KMS-11 (cell line): ENCODE measurements around the gene GNAT2.
"Not testable (repeated sequence)": the region's sequence is repeated elsewhere in the genome, so short reads cannot be mapped to it uniquely, and the experiment has no call there.

Experiments
- H2AFZ ChIP-seq: fragments of 200-600 bp; sonication (generic); 2 replicates; pipeline ENCODE4 v1.6.1; 2016; ENCODE audit warnings: antibody characterized with exemption, mixed run types, low read depth
- H3K27ac ChIP-seq: fragments of 200-600 bp; sonication (generic); 2 replicates; pipeline ENCODE4 v1.6.1; 2016; ENCODE audit warnings: mild to moderate bottlenecking, mixed run types
- H3K27me3 ChIP-seq: fragments of 200-600 bp; sonication (generic); 2 replicates; pipeline ENCODE4 v1.6.1; 2017; ENCODE audit warnings: mild to moderate bottlenecking, low read depth, mixed run types, moderate library complexity; ENCODE audit not compliant: insufficient read depth
- H3K36me3 ChIP-seq: fragments of 200-600 bp; sonication (generic); 2 replicates; pipeline ENCODE4 v1.6.1; 2017; ENCODE audit warnings: mild to moderate bottlenecking, mixed run types; ENCODE audit not compliant: insufficient read depth
- H3K4me1 ChIP-seq: fragments of 200-600 bp; sonication (generic); 2 replicates; pipeline ENCODE4 v1.6.1; 2016; ENCODE audit warnings: mild to moderate bottlenecking, low read depth, mixed run types; ENCODE audit not compliant: poor library complexity, severe bottlenecking
- H3K4me2 ChIP-seq: fragments of 200-600 bp; sonication (generic); 2 replicates; pipeline ENCODE4 v1.7.0; 2016; ENCODE audit warnings: mild to moderate bottlenecking, mixed run types
- H3K4me3 ChIP-seq: fragments of 200-600 bp; sonication (generic); IDR thresholded peaks from 2 replicates; pipeline ENCODE4 v1.6.1; 2017; ENCODE audit warnings: low read depth, low read length, mixed read lengths; ENCODE audit not compliant: insufficient read depth
- H3K79me2 ChIP-seq: fragments of 200-600 bp; sonication (generic); 2 replicates; pipeline ENCODE4 v1.6.1; 2016; ENCODE audit warnings: low read depth, mixed run types; ENCODE audit not compliant: insufficient read depth
- H3K9ac ChIP-seq: fragments of 200-600 bp; sonication (generic); 2 replicates; pipeline ENCODE4 v1.6.1; 2016; ENCODE audit warnings: mild to moderate bottlenecking, mixed run types
- H4K20me1 ChIP-seq: fragments of 200-600 bp; sonication (generic); 2 replicates; pipeline ENCODE4 v1.6.1; 2016; ENCODE audit warnings: mild to moderate bottlenecking, mixed run types; ENCODE audit not compliant: insufficient read depth
- CTCF ChIP-seq: fragments of 200-600 bp; sonication (generic); conservative IDR thresholded peaks from 2 replicates; pipeline ENCODE4 v1.6.1; 2017; ENCODE audit warnings: low read depth, mild to moderate bottlenecking, antibody characterized with exemption, low read length, moderate library complexity, mixed read lengths

The GNAT2 gene

DNA sequence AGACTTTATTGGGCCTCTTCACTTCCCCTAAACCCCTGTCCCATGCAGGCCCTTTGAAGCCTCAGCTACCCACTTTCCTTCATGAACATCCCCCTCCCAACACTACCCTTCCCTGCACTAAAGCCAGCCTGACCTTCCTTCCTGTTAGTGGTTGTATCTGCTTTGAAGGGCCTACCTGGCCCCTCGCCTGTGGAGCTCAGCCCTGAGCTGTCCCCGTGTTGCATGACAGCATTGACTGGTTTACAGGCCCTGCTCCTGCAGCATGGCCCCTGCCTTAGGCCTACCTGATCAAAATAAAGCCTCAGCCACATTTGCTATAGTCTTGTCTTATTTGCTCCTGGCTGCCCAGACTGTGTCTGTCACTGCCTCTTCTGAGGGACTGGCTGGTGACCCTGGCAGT lies 42.0 kb upstream of the GNAT2 start:
- no peak overlapping the region for H3K4me2 ChIP-seq
- H3K4me3 ChIP-seq = no peak overlapping the region
- H2AFZ ChIP-seq = no peak overlapping the region
- H3K27ac ChIP-seq = no peak overlapping the region
- H3K36me3 ChIP-seq = no peaks in the 10 kb centered on the region
- TF ChIP-seq CTCF = no peak
- H3K4me1 ChIP-seq = no peaks in the 10 kb centered on the region
- no peak overlapping the region for H3K9ac ChIP-seq
- no peaks in the 10 kb centered on the region for H4K20me1 ChIP-seq
- no peaks in the 10 kb centered on the region for H3K79me2 ChIP-seq
- no peaks in the 10 kb centered on the region for H3K27me3 ChIP-seq

- H3K27ac ChIP-seq, H3K9ac ChIP-seq, H4K20me1 ChIP-seq, H3K79me2 ChIP-seq, H3K36me3 ChIP-seq, H3K27me3 ChIP-seq, H3K4me3 ChIP-seq, H2AFZ ChIP-seq, H3K4me2 ChIP-seq, H3K4me1 ChIP-seq: not testable (repeated sequence)
Observed at GRCh38 chr1:109660691-109661026, 41.2 kb upstream of the GNAT2 start.

DNA sequence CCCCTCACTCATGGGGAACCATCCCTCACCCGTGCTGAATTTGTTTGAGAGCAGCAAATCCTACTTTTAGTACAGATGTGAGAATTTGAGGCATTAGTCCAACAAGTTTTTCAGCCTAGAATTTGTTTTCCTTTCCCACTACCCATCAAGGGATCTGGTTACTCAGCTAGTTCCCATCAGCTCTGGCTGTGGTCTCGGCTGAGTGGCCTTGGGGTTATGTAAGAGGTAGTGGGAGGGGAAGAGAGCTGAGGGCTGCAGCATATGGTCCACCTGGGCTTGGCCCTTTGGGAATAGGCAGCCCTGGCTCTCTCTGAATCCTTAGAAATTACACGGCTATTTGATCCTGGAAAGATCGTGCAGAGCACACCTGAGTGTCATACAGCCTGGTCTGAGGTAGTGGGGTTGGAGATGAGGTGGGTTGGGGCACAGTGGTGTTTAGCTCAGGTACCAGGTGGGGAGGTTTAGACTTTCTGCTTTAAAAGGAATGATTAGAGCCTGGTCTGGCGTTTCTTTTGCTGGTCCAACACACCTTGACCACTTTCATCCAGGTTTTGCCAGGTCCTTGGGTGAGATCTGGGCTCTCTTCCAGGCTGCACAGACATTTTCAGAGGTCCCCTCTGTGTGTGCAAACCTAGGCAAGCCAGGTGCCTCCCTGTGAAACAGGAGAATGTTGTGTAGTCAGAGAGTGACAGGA lies 40.7 kb upstream of the GNAT2 start:
- H3K9ac ChIP-seq = no peak overlapping the region

GRCh38 chr1:109659145-109659544 lies 39.7 kb upstream of the GNAT2 start:
- no peaks in the 10 kb centered on the region for H3K36me3 ChIP-seq

More for the DNA sequence above, 40.7 kb upstream of the GNAT2 start:
- TF ChIP-seq CTCF = no peak
- Histone ChIP-seq H3K4me1 (peaks cover 4% of the 10 kb centered on the region), H3K4me3 (no peak overlapping the region), H3K27ac (no peak overlapping the region), H3K79me2 (no peaks in the 10 kb centered on the region), H3K4me2 (no peak overlapping the region), H4K20me1 (no peaks in the 10 kb centered on the region), H3K36me3 (no peaks in the 10 kb centered on the region), H2AFZ (no peak overlapping the region), H3K27me3 (no peaks in the 10 kb centered on the region)

More at GRCh38 chr1:109659145-109659544, 39.7 kb upstream of the GNAT2 start:
- H3K4me2 ChIP-seq = no peak overlapping the region
- H2AFZ ChIP-seq = no peak overlapping the region
- no peaks in the 10 kb centered on the region for H3K27me3 ChIP-seq
- no peak for TF ChIP-seq CTCF
- no peak overlapping the region for H3K9ac ChIP-seq
- no peak overlapping the region for H3K4me3 ChIP-seq
- H3K4me1 ChIP-seq = peaks cover 9% of the 10 kb centered on the region
- H4K20me1 ChIP-seq = no peaks in the 10 kb centered on the region
- H3K79me2 ChIP-seq = no peaks in the 10 kb centered on the region
- H3K27ac ChIP-seq = no peak overlapping the region
